ENCODE measurements around the gene PSMD5. TPM values are rescaled to one million over a fixed set of nuclear protein-coding genes. Genes with fewer than 3 reads are reported as not detected.

PSMD5 gene
- total RNA-seq, 2 donors from 2014 or later = 33.2 to 60.2 TPM

DNA sequence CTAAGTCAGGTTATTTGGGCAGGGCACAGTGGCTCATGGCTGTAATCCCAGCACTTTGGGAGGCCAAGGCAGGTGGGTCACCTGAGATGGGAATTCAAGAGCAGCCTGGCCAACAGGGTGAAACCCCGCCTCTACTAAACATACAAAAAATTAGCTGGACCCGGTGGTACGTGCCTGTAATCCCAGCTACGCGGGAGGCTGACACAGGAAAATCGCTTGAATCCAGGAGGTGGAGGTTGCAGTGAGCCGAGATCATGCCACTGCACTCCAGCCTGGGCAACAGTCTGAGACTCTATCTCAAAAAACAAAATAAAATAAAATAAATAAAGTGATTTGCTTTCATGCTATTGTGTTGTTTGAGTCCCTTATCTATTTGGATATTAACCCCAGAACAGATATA, 41.3 kb downstream of the PSMD5 start:
- Histone ChIP-seq H3K9me3 (no peaks in the 10 kb centered on the region), H3K4me1 (no peaks in the 10 kb centered on the region), H3K4me3 (no peak overlapping the region), H3K9ac (ENCODE audit: low read depth in 2 of 2, low read length in 2 of 2) (no peak overlapping the region), H3K27ac (no peak overlapping the region), H3K36me3 (no peaks in the 10 kb centered on the region), H3K27me3 (no peaks in the 10 kb centered on the region)
- TF ChIP-seq, protein P1, sequence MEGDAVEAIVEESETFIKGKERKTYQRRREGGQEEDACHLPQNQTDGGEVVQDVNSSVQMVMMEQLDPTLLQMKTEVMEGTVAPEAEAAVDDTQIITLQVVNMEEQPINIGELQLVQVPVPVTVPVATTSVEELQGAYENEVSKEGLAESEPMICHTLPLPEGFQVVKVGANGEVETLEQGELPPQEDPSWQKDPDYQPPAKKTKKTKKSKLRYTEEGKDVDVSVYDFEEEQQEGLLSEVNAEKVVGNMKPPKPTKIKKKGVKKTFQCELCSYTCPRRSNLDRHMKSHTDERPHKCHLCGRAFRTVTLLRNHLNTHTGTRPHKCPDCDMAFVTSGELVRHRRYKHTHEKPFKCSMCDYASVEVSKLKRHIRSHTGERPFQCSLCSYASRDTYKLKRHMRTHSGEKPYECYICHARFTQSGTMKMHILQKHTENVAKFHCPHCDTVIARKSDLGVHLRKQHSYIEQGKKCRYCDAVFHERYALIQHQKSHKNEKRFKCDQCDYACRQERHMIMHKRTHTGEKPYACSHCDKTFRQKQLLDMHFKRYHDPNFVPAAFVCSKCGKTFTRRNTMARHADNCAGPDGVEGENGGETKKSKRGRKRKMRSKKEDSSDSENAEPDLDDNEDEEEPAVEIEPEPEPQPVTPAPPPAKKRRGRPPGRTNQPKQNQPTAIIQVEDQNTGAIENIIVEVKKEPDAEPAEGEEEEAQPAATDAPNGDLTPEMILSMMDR (IDR thresholded peaks at IDR 0.05) = no peak
- DNase-seq = no peak
- intact Hi-C loops (cut with DNase I) = no loop called here

DNA sequence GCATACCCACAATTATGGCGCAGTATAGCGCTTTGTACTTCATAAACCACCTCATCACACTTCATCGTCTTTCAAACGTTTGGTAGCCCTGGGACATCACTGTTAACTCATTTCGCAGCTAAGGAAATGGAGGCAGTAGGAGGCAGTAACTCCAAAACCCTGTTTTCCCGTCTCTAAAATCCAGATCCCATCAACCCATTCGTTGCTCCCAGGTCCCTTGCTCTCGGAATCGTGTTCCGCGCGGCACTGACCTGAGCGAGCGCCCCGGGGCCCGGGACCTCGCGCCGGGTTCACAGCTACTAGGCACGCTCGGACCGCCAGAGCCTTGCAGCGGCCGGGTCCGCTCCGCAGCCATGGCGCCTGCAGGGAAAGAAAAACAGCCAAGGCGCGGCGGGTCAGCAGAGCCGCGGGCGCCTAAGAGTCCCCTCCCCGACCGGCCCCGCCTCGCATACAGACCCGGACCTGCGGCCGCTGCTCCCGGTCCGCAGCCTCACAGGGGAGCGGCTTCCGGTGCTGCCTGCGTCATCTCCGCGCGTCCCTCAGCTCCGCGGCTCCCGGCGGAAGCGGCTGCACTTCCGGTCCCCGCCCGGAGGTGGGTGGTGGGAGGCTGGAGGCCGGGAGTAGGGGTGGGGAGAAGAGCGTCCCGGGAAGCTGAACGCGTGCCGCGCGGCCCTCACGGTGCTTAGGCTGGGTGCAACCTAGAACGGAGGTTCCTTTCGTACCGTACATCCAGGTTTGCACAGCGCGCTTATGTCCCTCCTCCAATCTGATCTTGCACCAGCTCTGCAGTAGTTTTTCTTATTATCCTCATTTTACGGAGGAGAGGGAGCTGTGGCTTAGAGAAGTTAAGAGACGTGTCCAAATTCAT, 49.6 kb downstream of the PSMD5 start, which contains the start of gene FBXW2:
Gene FBXW2, minus strand, starts transcription at position 519 of the 868 bp plus-strand sequence. CDS start 5,158 bp downstream, outside the sequence.
- DNase-seq = peak; percentile 95
- H3K27me3 ChIP-seq = no peaks in the 10 kb centered on the region
- TF ChIP-seq, protein P1 (IDR thresholded peaks at IDR 0.05) = no peak
- intact Hi-C loops (cut with DNase I) = no loop called here
- H3K27ac ChIP-seq = peak within 1 kb of the TSS; percentile 82
- no peaks in the 10 kb centered on the region for H3K9me3 ChIP-seq
- H3K4me3 ChIP-seq = peak within 1 kb of the TSS; percentile 80
- H3K36me3 ChIP-seq = no peaks in the 10 kb centered on the region
- peaks cover 9% of the 10 kb centered on the region for H3K4me1 ChIP-seq
- peak within 1 kb of the TSS; percentile 90 to 99 for H3K9ac ChIP-seq (ENCODE audit: low read depth in 2 of 2, low read length in 2 of 2)

DNA sequence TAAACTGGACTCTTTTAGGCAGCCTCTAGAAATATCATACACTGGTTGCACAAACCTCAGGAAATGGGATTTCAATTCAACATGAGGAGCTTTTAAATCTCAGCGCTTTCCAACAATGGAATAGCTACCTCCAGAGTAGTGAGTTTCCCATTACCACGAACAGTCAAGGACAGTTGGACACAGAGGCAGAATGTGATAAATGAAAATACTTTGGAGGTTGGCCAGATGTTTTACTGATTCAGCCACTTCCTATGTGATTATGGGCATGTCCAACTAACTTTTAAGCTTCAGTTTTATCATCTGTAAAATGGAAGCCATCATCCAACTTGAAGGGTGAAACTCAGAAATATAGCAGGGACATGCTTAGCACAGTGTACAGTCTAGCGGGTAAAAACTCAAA, 51.6 kb downstream of the PSMD5 start:
- DNase-seq = no peak
- no peaks in the 10 kb centered on the region for H3K36me3 ChIP-seq
- H3K4me3 ChIP-seq = no peak overlapping the region
- H3K4me1 ChIP-seq = peaks cover 9% of the 10 kb centered on the region
- no peaks in the 10 kb centered on the region for H3K9me3 ChIP-seq
- intact Hi-C loops (cut with DNase I) = no loop called here
- H3K9ac ChIP-seq (ENCODE audit: low read depth in 2 of 2, low read length in 2 of 2) = no peak overlapping the region
- H3K27me3 ChIP-seq = no peaks in the 10 kb centered on the region
- TF ChIP-seq, protein P1 (IDR thresholded peaks at IDR 0.05) = no peak
- H3K27ac ChIP-seq = no peak overlapping the region

DNA sequence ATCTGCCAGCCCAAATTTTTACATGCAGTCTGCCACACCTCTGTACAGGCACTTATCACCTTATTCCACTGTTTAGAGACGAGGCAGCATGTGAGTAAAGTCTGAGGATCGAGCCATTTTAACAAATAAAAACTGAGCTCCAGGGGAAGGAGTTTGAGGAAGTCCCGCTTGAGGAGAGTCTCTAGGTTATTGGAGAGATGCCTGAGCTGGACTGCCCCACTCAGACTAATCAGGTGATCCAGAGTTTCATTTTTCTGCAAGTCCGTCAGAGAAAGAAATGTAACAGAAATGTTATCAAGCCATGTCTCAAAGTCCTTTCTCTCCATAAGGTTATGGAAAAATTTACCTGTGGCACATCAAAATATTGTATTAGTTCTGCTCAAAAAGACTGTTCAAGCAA, 54.8 kb downstream of the PSMD5 start:
- intact Hi-C loops (cut with DNase I) = no loop called here
- Histone ChIP-seq H3K9me3 (no peaks in the 10 kb centered on the region), H3K4me1 (peaks cover 9% of the 10 kb centered on the region), H3K36me3 (no peaks in the 10 kb centered on the region), H3K9ac (ENCODE audit: low read depth in 2 of 2, low read length in 2 of 2) (no peak overlapping the region), H3K4me3 (no peak overlapping the region), H3K27me3 (no peaks in the 10 kb centered on the region), H3K27ac (no peak overlapping the region)
- DNase-seq = no peak
- TF ChIP-seq, protein P1 (IDR thresholded peaks at IDR 0.05) = no peak

DNA sequence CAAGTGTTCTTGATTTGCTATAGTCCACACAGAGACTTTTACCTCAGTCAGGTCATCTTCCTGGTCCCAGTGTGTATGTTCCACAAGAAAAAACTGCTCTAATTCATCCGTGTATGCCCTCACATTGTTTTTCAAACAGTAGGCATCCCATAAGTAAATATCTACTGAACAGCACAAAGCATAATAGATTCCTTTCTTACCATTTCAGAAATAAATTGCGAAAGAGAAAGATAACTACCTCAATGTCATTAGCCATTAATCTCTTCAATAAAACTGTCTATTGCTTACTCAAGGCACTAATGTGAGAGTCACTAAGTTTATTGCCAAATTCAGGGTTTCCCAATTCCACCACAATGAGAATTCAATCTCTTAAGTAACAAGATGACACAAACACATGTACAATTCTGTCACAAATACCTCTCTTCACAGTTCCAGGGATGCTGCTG, 59.1 kb downstream of the PSMD5 start:
- H3K4me1 ChIP-seq = no peaks in the 10 kb centered on the region

More for the DNA sequence above, 59.1 kb downstream of the PSMD5 start:
- Histone ChIP-seq H3K27ac (no peak overlapping the region), H3K9ac (ENCODE audit: low read depth in 2 of 2, low read length in 2 of 2) (no peak overlapping the region), H3K27me3 (no peaks in the 10 kb centered on the region), H3K4me3 (no peak overlapping the region), H3K36me3 (no peaks in the 10 kb centered on the region), H3K9me3 (no peaks in the 10 kb centered on the region)
- DNase-seq = no peak
- intact Hi-C loops (cut with DNase I) = no loop called here
- TF ChIP-seq, protein P1 (IDR thresholded peaks at IDR 0.05) = no peak

Measured in colonic mucosa (tissue), 4 donors.